PC-9 (cell line): ENCODE data around the gene DACT3. TPM values are rescaled to one million over a fixed set of nuclear protein-coding genes. Genes with fewer than 3 reads are reported as not detected.

Source experiments
- BruUV-seq: library from RNA; stranded (reverse); fragments of 400-500 nt; replicated peaks from 2 replicates; lab custom pipeline; 2021; lab: Mats Ljungman, UMichigan
- CTCF ChIA-PET: fragments of 300-600 bp; sonication (Branson Sonifier 250); formaldehyde crosslinking; loops from one replicate; lab custom pipeline; 2022; ENCODE audit warnings: antibody characterized with exemption; lab: Charles Lee
- POLR2A ChIA-PET: fragments of 300-600 bp; sonication (Branson Sonifier 250); formaldehyde crosslinking; loops from one replicate; lab custom pipeline; 2022; ENCODE audit warnings: antibody characterized with exemption; ENCODE audit not compliant: unreplicated experiment; lab: Charles Lee
- DNase-seq, 2 experiments: peaks; one replicate each; pipeline versions ENCODE4 v3.0.0 to v3.0.0-alpha.2; 2015 to 2022; ENCODE audit warnings: mixed read lengths in 1 of 2
- H2AFZ ChIP-seq: fragments of 200-600 bp; sonication (generic); 2 replicates; pipeline ENCODE4 v1.8.1; 2017; ENCODE audit warnings: antibody characterized with exemption
- H3F3A ChIP-seq: fragments of 200-600 bp; sonication (generic); 2 replicates; pipeline ENCODE4 v1.8.1; 2017; ENCODE audit warnings: antibody characterized with exemption, mild to moderate bottlenecking, low read depth; ENCODE audit not compliant: insufficient read depth
- H3K27ac ChIP-seq: fragments of 200-600 bp; sonication (generic); 2 replicates; pipeline ENCODE4 v1.6.1; 2016; ENCODE audit warnings: mixed run types
- H3K27me3 ChIP-seq: fragments of 200-600 bp; sonication (generic); 2 replicates; pipeline ENCODE4 v1.6.1; 2016; ENCODE audit warnings: low read depth, mixed run types; ENCODE audit not compliant: insufficient read depth
- H3K36me3 ChIP-seq: fragments of 200-600 bp; sonication (generic); 2 replicates; pipeline ENCODE4 v1.6.1; 2016; ENCODE audit warnings: low read depth, mixed run types
- H3K4me1 ChIP-seq: fragments of 200-600 bp; sonication (generic); replicated peaks from 2 replicates; pipeline ENCODE4 v1.6.1; 2016; ENCODE audit warnings: mixed run types; ENCODE audit not compliant: insufficient read depth
- H3K4me2 ChIP-seq: fragments of 200-600 bp; sonication (generic); 2 replicates; pipeline ENCODE4 v1.6.1; 2017; ENCODE audit warnings: mixed run types
- H3K4me3 ChIP-seq: fragments of 200-600 bp; sonication (generic); 2 replicates; pipeline ENCODE4 v1.6.1; 2016; ENCODE audit warnings: mixed run types
- H3K79me2 ChIP-seq: fragments of 200-600 bp; sonication (generic); 2 replicates; pipeline ENCODE4 v1.6.1; 2017; ENCODE audit warnings: low read depth, mixed run types
- H3K9me2 ChIP-seq: fragments of 200-600 bp; sonication (generic); 2 replicates; pipeline ENCODE4 v1.8.1; 2017; ENCODE audit warnings: mild to moderate bottlenecking; ENCODE audit not compliant: insufficient read depth
- H3K9me3 ChIP-seq: fragments of 200-600 bp; sonication (generic); 2 replicates; pipeline ENCODE4 v1.8.1; 2016; ENCODE audit warnings: low read depth; ENCODE audit not compliant: insufficient read depth
- H4K20me1 ChIP-seq: fragments of 200-600 bp; sonication (generic); 2 replicates; pipeline ENCODE4 v1.8.1; 2017; ENCODE audit not compliant: insufficient read depth
- CTCF ChIP-seq: fragments of 200-600 bp; sonication (generic); conservative IDR thresholded peaks from 2 replicates; pipeline ENCODE4 v1.6.1; 2017; ENCODE audit warnings: mixed run types, antibody characterized with exemption, mild to moderate bottlenecking, moderate library complexity
- EZH2 ChIP-seq: fragments of 200-600 bp; sonication (generic); IDR thresholded peaks from 2 replicates; pipeline ENCODE4 v1.8.0; 2017; ENCODE audit warnings: antibody characterized with exemption, low read depth
- intact Hi-C: fragments of 100-400 bp; cut with micrococcal nuclease; formaldehyde crosslinking; loops from one replicate; pipeline ENCODE4 v1.10.0; 2022; ENCODE audit not compliant: unreplicated experiment
- total RNA-seq: library from RNA; stranded (reverse); gene quantifications from 2 replicates; pipeline ENCODE4 v1.2.3, GENCODE V29; 2021

Gene DACT3
- total RNA-seq, 1 experiment from 2014 or later = 0.13 TPM

- no peak overlapping the region for H2AFZ ChIP-seq
- no peak for TF ChIP-seq CTCF
- no peak for TF ChIP-seq EZH2
- H3K79me2 ChIP-seq = no peaks in the 10 kb centered on the region
- no peaks in the 10 kb centered on the region for H4K20me1 ChIP-seq
- H3K36me3 ChIP-seq = peaks cover 18% of the 10 kb centered on the region; the same call in 1 of the 2 replicates
- H3K9me2 ChIP-seq = no peaks in the 10 kb centered on the region
- no peak overlapping the region for H3K27ac ChIP-seq
- CTCF ChIA-PET = interaction anchor here (0.5 to 1.1 kb wide), 2 partner anchors 20 to 252 kb away, joined by 5 to 21 read pairs; no protein-coding TSS in a partner anchor
- POLR2A ChIA-PET = no interaction called here
- H3K4me2 ChIP-seq = no peak overlapping the region
- no peaks in the 10 kb centered on the region for H3K4me1 ChIP-seq
- H3K9me3 ChIP-seq = no peaks in the 10 kb centered on the region
- no TSS peak for BruUV-seq
- intact Hi-C loops = no loop called here
- H3F3A ChIP-seq = peaks cover 12% of the 10 kb centered on the region; the same call in 1 of the 2 replicates
- no peaks in the 10 kb centered on the region for H3K27me3 ChIP-seq
- no peak overlapping the region for H3K4me3 ChIP-seq
- DNase-seq = no peak
These were observed 50.6 kb downstream of the DACT3 start for GRCh38 chr19:46610413-46610775.

DNA sequence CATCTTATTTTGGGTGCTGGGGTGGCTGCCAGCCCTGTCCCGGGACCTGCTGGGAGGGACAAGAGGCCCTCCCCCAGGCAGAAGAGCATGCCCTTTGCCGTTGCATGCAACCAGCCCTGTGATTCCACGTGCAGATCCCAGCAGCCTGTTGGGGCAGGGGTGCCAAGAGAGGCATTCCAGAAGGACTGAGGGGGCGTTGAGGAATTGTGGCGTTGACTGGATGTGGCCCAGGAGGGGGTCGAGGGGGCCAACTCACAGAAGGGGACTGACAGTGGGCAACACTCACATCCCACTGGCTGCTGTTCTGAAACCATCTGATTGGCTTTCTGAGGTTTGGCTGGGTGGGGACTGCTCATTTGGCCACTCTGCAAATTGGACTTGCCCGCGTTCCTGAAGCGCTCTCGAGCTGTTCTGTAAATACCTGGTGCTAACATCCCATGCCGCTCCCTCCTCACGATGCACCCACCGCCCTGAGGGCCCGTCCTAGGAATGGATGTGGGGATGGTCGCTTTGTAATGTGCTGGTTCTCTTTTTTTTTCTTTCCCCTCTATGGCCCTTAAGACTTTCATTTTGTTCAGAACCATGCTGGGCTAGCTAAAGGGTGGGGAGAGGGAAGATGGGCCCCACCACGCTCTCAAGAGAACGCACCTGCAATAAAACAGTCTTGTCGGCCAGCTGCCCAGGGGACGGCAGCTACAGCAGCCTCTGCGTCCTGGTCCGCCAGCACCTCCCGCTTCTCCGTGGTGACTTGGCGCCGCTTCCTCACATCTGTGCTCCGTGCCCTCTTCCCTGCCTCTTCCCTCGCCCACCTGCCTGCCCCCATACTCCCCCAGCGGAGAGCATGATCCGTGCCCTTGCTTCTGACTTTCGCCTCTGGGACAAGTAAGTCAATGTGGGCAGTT, 51.2 kb downstream of the DACT3 start:
- TSS peak; percentile 32 for BruUV-seq
- Histone ChIP-seq H3K9me2 (no peaks in the 10 kb centered on the region), H4K20me1 (no peaks in the 10 kb centered on the region), H3F3A (peaks cover 12% of the 10 kb centered on the region; the same call in 1 of the 2 replicates), H3K4me3 (no peak overlapping the region), H3K79me2 (no peaks in the 10 kb centered on the region), H3K36me3 (peaks cover 18% of the 10 kb centered on the region; the same call in 1 of the 2 replicates), H3K9me3 (no peaks in the 10 kb centered on the region), H3K27ac (no peak overlapping the region), H2AFZ (no peak overlapping the region), H3K4me2 (no peak overlapping the region), H3K27me3 (no peaks in the 10 kb centered on the region), H3K4me1 (no peaks in the 10 kb centered on the region)
- TF ChIP-seq CTCF = no peak
- TF ChIP-seq EZH2 = no peak
- ChIA-PET CTCF (no interaction called here), POLR2A (no interaction called here)
- no peak for DNase-seq
- intact Hi-C loops = no loop called here

DNA sequence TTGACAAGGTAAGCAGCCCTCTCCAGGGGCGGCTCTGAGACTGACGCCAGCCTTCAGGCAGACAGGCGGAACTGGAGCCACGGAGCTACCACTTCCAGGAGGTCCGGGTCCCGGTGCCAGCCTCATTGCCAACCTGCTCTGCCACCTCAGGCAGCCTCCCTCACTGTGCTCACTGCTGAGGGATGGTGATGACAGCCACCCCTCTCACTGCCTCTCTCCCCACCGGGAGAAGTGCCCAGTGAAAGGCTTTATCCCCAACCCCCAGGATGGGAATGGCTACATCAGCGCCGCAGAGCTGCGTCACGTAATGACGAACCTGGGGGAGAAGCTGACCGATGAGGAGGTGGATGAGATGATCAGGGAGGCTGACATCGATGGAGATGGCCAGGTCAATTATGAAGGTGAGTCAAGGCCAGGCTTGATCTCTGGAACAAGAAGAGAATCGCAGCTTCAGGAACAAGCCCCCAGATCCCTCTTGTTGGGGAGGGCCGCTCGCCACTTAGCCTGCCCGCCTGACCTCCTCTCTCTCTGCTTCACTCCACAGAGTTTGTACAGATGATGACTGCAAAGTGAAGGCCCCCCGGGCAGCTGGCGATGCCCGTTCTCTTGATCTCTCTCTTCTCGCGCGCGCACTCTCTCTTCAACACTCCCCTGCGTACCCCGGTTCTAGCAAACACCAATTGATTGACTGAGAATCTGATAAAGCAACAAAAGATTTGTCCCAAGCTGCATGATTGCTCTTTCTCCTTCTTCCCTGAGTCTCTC, 52.2 kb downstream of the DACT3 start:
- no peaks in the 10 kb centered on the region for H3K27me3 ChIP-seq
- no peaks in the 10 kb centered on the region for H4K20me1 ChIP-seq
- H3K4me3 ChIP-seq = no peak overlapping the region
- DNase-seq = no peak
- H3K27ac ChIP-seq = no peak overlapping the region
- peaks cover 12% of the 10 kb centered on the region; the same call in 1 of the 2 replicates for H3F3A ChIP-seq
- H3K36me3 ChIP-seq = peaks cover 18% of the 10 kb centered on the region; the same call in 1 of the 2 replicates
- no peak overlapping the region for H3K4me2 ChIP-seq
- no peaks in the 10 kb centered on the region for H3K4me1 ChIP-seq
- H3K79me2 ChIP-seq = peaks cover 10% of the 10 kb centered on the region
- POLR2A ChIA-PET = no interaction called here
- CTCF ChIA-PET = no interaction called here
- H3K9me3 ChIP-seq = no peaks in the 10 kb centered on the region
- intact Hi-C loops = no loop called here
- TF ChIP-seq CTCF = no peak
- no peak for TF ChIP-seq EZH2
- no peak overlapping the region for H2AFZ ChIP-seq
- no peaks in the 10 kb centered on the region for H3K9me2 ChIP-seq
- no TSS peak for BruUV-seq
